Activated T-helper 17 cell treated with anti-CD3 and anti-CD28 coated beads, Interleukin-2, amount 50 U/mL, for 72 hours (primary cell): Measurements from ENCODE around the gene ESYT2. TPM values are rescaled to one million over a fixed set of nuclear protein-coding genes. Genes with fewer than 3 reads are reported as not detected.

Experiments used
- ATAC-seq: fragments of 150-1000 bp; cut with Tn5 transposase; replicated peaks from 2 replicates; pipeline ENCODE4 v1.10.0; 2021; ENCODE audit warnings: mild to moderate bottlenecking, moderate library complexity
- H3K27ac Mint-ChIP-seq: one replicate; pipeline ENCODE4 v1.8.0; 2022; ENCODE audit warnings: mixed read lengths
- H3K27me3 Mint-ChIP-seq: one replicate; pipeline ENCODE4 v1.8.0; 2022; ENCODE audit warnings: mixed read lengths
- H3K36me3 Mint-ChIP-seq: one replicate; pipeline ENCODE4 v1.8.0; 2022; ENCODE audit warnings: low read depth, mild to moderate bottlenecking, mixed read lengths
- H3K4me1 Mint-ChIP-seq: one replicate; pipeline ENCODE4 v1.8.0; 2022; ENCODE audit warnings: mixed read lengths
- H3K4me3 Mint-ChIP-seq: one replicate; pipeline ENCODE4 v1.8.0; 2022; ENCODE audit warnings: mild to moderate bottlenecking, mixed read lengths
- H3K9me3 Mint-ChIP-seq: one replicate; pipeline ENCODE4 v1.8.0; 2022; ENCODE audit warnings: mixed read lengths
- total RNA-seq, 2 donors: library from RNA; stranded (reverse); gene quantifications; one replicate each; pipeline ENCODE4 v1.2.3, GENCODE V29; 2022

ESYT2 gene
- total RNA-seq, 2 donors from 2014 or later: 63.0 to 119 TPM

- H3K9me3 Mint-ChIP-seq: no peaks in the 10 kb centered on the region
- ATAC-seq: peak; percentile 71
- H3K4me1 Mint-ChIP-seq: peaks cover 38% of the 10 kb centered on the region
- peak overlapping the region; percentile 11 for H3K27ac Mint-ChIP-seq
- H3K4me3 Mint-ChIP-seq: peak overlapping the region; percentile 84
- no peaks in the 10 kb centered on the region for H3K27me3 Mint-ChIP-seq
- peaks cover 44% of the 10 kb centered on the region for H3K36me3 Mint-ChIP-seq
Measured at GRCh38 chr7:158824028-158824427, 5.3 kb downstream of the ESYT2 start.

- peaks cover 35% of the 10 kb centered on the region for H3K36me3 Mint-ChIP-seq
- no peaks in the 10 kb centered on the region for H3K9me3 Mint-ChIP-seq
- H3K27ac Mint-ChIP-seq: peak overlapping the region; percentile 97
- peak overlapping the region; percentile 85 for H3K4me3 Mint-ChIP-seq
- H3K27me3 Mint-ChIP-seq: no peaks in the 10 kb centered on the region
- peaks cover 46% of the 10 kb centered on the region for H3K4me1 Mint-ChIP-seq
- peak; percentile 30 for ATAC-seq
Measured at GRCh38 chr7:158821171-158822031, 7.9 kb downstream of the ESYT2 start.

- H3K4me1 Mint-ChIP-seq: peaks cover 51% of the 10 kb centered on the region
- H3K4me3 Mint-ChIP-seq: peak overlapping the region; percentile 85
- ATAC-seq: no peak
- H3K27me3 Mint-ChIP-seq: no peaks in the 10 kb centered on the region
- H3K36me3 Mint-ChIP-seq: peaks cover 32% of the 10 kb centered on the region
- peak overlapping the region; percentile 97 for H3K27ac Mint-ChIP-seq
- H3K9me3 Mint-ChIP-seq: no peaks in the 10 kb centered on the region
Measured at GRCh38 chr7:158820656-158821055, 8.7 kb downstream of the ESYT2 start.

DNA sequence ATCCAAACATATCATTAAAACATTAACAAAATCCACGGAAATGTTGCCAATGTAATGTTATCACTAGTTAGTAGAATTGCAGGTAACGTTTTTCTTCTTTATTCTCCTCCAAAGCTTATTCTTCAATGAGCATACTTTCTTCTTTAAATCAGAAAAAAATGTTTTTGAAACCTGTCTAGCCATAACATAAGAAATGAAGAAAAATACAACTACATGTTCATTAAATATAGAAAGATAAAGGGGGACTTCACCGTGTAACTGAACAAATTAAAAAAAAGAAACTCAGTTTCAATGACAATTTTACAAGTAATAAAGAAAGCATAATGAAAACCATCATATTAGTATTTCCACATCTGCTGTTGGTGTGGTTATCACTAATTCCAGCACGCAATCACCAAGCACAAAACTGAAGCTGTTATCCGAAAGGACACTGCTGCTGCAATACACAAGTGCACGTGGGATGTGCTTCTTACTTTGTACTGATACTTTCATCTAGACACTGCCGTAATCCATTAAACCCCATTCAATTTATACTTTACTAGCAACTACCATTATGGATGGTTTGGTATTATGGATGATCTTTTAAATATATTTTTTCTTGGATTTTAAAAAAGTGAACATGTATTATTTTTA lies 9.6 kb downstream of the ESYT2 start:
- Mint-ChIP-seq H3K27ac (peak overlapping the region; percentile 97), H3K4me1 (peaks cover 56% of the 10 kb centered on the region), H3K9me3 (no peaks in the 10 kb centered on the region), H3K4me3 (peak overlapping the region; percentile 85), H3K27me3 (no peaks in the 10 kb centered on the region), H3K36me3 (peaks cover 37% of the 10 kb centered on the region)
- no peak for ATAC-seq

DNA sequence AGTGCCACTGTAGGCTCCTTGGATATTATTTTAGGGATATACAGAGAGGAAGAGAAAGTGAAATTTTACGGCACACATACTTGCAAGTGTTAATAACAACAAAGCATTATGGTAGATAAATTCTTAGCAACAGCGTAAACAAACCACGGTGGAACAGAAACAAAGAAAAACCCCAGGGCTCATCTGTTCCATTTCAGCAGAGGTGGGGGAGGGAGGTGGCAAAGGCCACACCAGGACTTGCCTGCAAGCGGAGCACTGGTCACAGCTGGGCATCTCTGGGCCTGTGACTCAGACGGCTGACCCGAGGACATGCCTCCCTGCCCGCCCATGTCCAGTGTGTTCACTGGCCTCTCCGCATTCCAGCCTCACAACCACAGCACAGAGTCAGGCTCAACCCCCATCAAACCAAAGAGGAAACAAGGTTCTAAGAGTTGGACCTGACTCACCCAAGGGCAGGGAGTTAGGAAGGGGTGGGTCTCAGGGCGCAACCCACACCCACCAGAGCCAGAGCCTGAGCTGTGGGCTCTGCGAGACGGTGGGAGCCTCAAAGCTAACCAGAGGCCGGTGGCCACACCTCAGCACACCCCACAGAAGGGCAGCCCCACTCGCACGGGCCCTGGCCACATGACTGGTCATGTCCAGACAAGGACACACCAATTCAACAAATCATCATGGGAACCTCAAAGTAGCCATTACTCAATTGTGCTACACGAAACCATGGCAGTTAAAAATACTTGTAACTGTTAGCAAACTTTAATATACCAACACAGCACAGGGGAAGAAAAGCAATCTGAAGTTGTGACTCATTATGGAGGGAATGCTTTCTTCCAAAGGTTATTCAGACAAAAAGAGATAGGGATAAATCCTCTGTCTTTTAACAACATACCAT lies 10.7 kb downstream of the ESYT2 start:
- H3K36me3 Mint-ChIP-seq: peaks cover 48% of the 10 kb centered on the region
- H3K4me1 Mint-ChIP-seq: peaks cover 60% of the 10 kb centered on the region
- no peaks in the 10 kb centered on the region for H3K27me3 Mint-ChIP-seq
- H3K9me3 Mint-ChIP-seq: no peaks in the 10 kb centered on the region
- peak overlapping the region; percentile 97 for H3K27ac Mint-ChIP-seq
- H3K4me3 Mint-ChIP-seq: peak overlapping the region; percentile 85
- ATAC-seq: peak; percentile 83

- H3K4me3 Mint-ChIP-seq: peak overlapping the region; percentile 85
- H3K27me3 Mint-ChIP-seq: no peaks in the 10 kb centered on the region
- H3K36me3 Mint-ChIP-seq: peaks cover 59% of the 10 kb centered on the region
- H3K4me1 Mint-ChIP-seq: peaks cover 75% of the 10 kb centered on the region
- peak overlapping the region; percentile 97 for H3K27ac Mint-ChIP-seq
- no peaks in the 10 kb centered on the region for H3K9me3 Mint-ChIP-seq
- no peak for ATAC-seq
Measured at GRCh38 chr7:158816995-158817394, 12.3 kb downstream of the ESYT2 start.

- H3K36me3 Mint-ChIP-seq: peaks cover 58% of the 10 kb centered on the region
Measured at GRCh38 chr7:158816271-158816670, 13.0 kb downstream of the ESYT2 start.

GRCh38 chr7:158815800-158816128 lies 13.5 kb downstream of the ESYT2 start:
- ATAC-seq: no peak
- Mint-ChIP-seq H3K9me3 (no peaks in the 10 kb centered on the region), H3K36me3 (peaks cover 57% of the 10 kb centered on the region), H3K27me3 (no peaks in the 10 kb centered on the region), H3K27ac (peak overlapping the region; percentile 97), H3K4me1 (peaks cover 75% of the 10 kb centered on the region), H3K4me3 (peak overlapping the region; percentile 85)

More at GRCh38 chr7:158816271-158816670, 13.0 kb downstream of the ESYT2 start:
- Mint-ChIP-seq H3K4me1 (peaks cover 75% of the 10 kb centered on the region), H3K27ac (peak overlapping the region; percentile 97), H3K4me3 (peak overlapping the region; percentile 85), H3K9me3 (no peaks in the 10 kb centered on the region), H3K27me3 (no peaks in the 10 kb centered on the region)
- ATAC-seq: no peak

GRCh38 chr7:158815083-158815799 lies 14.1 kb downstream of the ESYT2 start:
- no peak for ATAC-seq
- Mint-ChIP-seq H3K27me3 (no peaks in the 10 kb centered on the region), H3K36me3 (peaks cover 62% of the 10 kb centered on the region), H3K4me3 (peak overlapping the region; percentile 85), H3K4me1 (peaks cover 80% of the 10 kb centered on the region), H3K9me3 (no peaks in the 10 kb centered on the region), H3K27ac (peak overlapping the region; percentile 97)

GRCh38 chr7:158814637-158815036 lies 14.7 kb downstream of the ESYT2 start:
- H3K27me3 Mint-ChIP-seq: no peaks in the 10 kb centered on the region
- H3K36me3 Mint-ChIP-seq: peaks cover 68% of the 10 kb centered on the region
- peak overlapping the region; percentile 97 for H3K27ac Mint-ChIP-seq
- H3K4me1 Mint-ChIP-seq: peaks cover 84% of the 10 kb centered on the region
- peak; percentile 9 for ATAC-seq
- H3K4me3 Mint-ChIP-seq: peak overlapping the region; percentile 85
- peaks cover 4% of the 10 kb centered on the region for H3K9me3 Mint-ChIP-seq

DNA sequence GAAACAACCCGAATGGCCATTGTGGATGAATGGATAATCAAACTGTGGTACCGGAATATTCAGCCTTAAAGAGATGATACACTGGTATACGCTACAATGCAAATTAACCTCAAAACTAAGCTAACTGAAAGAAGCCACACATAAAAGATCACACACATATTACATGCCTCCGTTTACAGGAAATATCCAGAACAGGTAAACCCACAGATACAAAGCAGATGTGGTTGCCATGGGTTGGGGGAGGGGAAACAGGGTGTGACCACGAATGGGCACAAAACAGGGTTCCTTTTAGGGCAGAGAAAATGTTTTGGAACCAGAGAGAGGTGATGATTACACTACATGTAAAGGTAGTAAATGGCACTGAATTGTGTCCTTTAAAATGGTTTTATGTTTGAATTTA lies 16.6 kb downstream of the ESYT2 start:
- H3K36me3 Mint-ChIP-seq: peaks cover 88% of the 10 kb centered on the region
- H3K4me3 Mint-ChIP-seq: peak overlapping the region; percentile 85
- H3K4me1 Mint-ChIP-seq: peaks cover 78% of the 10 kb centered on the region
- H3K9me3 Mint-ChIP-seq: peaks cover 4% of the 10 kb centered on the region
- peak overlapping the region; percentile 97 for H3K27ac Mint-ChIP-seq
- ATAC-seq: peak; percentile 60
- no peaks in the 10 kb centered on the region for H3K27me3 Mint-ChIP-seq

GRCh38 chr7:158811894-158812293 lies 17.4 kb downstream of the ESYT2 start:
- peak; percentile 8 for ATAC-seq
- Mint-ChIP-seq H3K36me3 (peaks cover 91% of the 10 kb centered on the region), H3K4me3 (peak overlapping the region; percentile 85)

DNA sequence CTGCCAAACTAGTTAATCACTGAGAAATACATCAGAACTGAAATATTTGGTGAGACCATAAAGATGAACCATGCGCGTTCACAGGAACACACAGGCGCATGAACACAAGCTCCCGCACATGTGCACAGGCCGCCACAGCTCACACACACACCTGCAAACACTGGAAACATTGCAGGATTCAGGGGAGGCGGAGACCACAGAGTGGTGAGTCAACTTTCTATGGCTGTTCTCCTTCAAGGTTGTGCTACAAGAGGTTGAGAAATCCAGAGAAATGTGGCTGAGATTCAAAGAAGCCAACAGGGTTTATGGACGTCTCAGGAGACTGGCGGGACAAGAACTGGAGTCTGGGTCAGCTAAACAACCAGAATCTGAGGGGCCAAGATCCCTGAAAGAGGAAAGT lies 17.8 kb downstream of the ESYT2 start:
- peak overlapping the region; percentile 97 for H3K27ac Mint-ChIP-seq
- H3K4me3 Mint-ChIP-seq: peak overlapping the region; percentile 85
- ATAC-seq: peak; percentile 80
- H3K27me3 Mint-ChIP-seq: no peaks in the 10 kb centered on the region
- peaks cover 69% of the 10 kb centered on the region for H3K4me1 Mint-ChIP-seq
- H3K9me3 Mint-ChIP-seq: peaks cover 4% of the 10 kb centered on the region
- peaks cover 88% of the 10 kb centered on the region for H3K36me3 Mint-ChIP-seq

More at GRCh38 chr7:158811894-158812293, 17.4 kb downstream of the ESYT2 start:
- Mint-ChIP-seq H3K27me3 (no peaks in the 10 kb centered on the region), H3K27ac (peak overlapping the region; percentile 97), H3K9me3 (peaks cover 4% of the 10 kb centered on the region), H3K4me1 (peaks cover 73% of the 10 kb centered on the region)

- H3K9me3 Mint-ChIP-seq: peaks cover 4% of the 10 kb centered on the region
- H3K27me3 Mint-ChIP-seq: no peaks in the 10 kb centered on the region
- peaks cover 91% of the 10 kb centered on the region for H3K36me3 Mint-ChIP-seq
- peak overlapping the region; percentile 85 for H3K4me3 Mint-ChIP-seq
- H3K4me1 Mint-ChIP-seq: peaks cover 63% of the 10 kb centered on the region
- H3K27ac Mint-ChIP-seq: peak overlapping the region; percentile 97
- ATAC-seq: no peak
Measured at GRCh38 chr7:158810846-158811245, 18.5 kb downstream of the ESYT2 start.
